Measurements from ENCODE around the gene VENTX. TPM values are rescaled to one million over a fixed set of nuclear protein-coding genes. Genes with fewer than 3 reads are reported as not detected.

Gene VENTX
- total and polyA plus RNA-seq, 2 donors (not counting 3 experiments of a cell fraction or from before 2014, with no cell fraction given), result not detected

- no peak overlapping the region for H2AFZ ChIP-seq (ENCODE audit: low read depth, low read length)
- H3K79me2 ChIP-seq (ENCODE audit: control insufficient read depth, insufficient read depth, low read length), result no peaks in the 10 kb centered on the region
- peaks cover 40 to 59% of the 10 kb centered on the region in 2 experiments for H3K27me3 ChIP-seq (ENCODE audit: control insufficient read depth in 2 of 2, insufficient read depth in 2 of 2, low read length in 2 of 2)
- H3K9me1 ChIP-seq (replicated peaks; ENCODE audit: control insufficient read depth, extremely low read depth, insufficient read depth, low read length), result no peaks in the 10 kb centered on the region
- no peak overlapping the region for H3K9ac ChIP-seq (replicated peaks; ENCODE audit: extremely low read depth, insufficient read depth, low read length)
- CTCF ChIA-PET, result no interaction called here
- FAIRE-seq, result no peak
- no peaks in the 10 kb centered on the region for H3K4me1 ChIP-seq (ENCODE audit: control insufficient read depth, extremely low read depth, insufficient read depth, low read length)
- no peak overlapping the region for H3K4me3 ChIP-seq (replicated peaks in 1 of 3; ENCODE audit: insufficient read depth in 1 of 3, low read depth in 1 of 3, low read length in 3 of 3)
- intact Hi-C loops (cut with micrococcal nuclease), result no loop called here
- no peaks in the 10 kb centered on the region for H4K20me1 ChIP-seq (replicated peaks; ENCODE audit: control insufficient read depth, extremely low read depth, insufficient read depth, low read length)
- TF ChIP-seq EZH2 (IDR thresholded peaks at IDR 0.05; ENCODE audit: borderline replicate concordance, low read depth, low read length, severe bottlenecking) (no peak), CTCF (IDR thresholded peaks at IDR 0.05; ENCODE audit: extremely low read depth in 1 of 2, insufficient read depth in 1 of 2, low read depth in 1 of 2, low read length in 2 of 2) (no peak), JUN (IDR thresholded peaks at IDR 0.05; ENCODE audit: borderline replicate concordance, insufficient read depth, insufficient read length, low read depth) (no peak), MYC (IDR thresholded peaks at IDR 0.05; ENCODE audit: low read depth, low read length) (no peak), FOS (IDR thresholded peaks at IDR 0.05; ENCODE audit: borderline replicate concordance, insufficient read depth, low read length) (no peak), POLR2A (IDR thresholded peaks at IDR 0.05; ENCODE audit: low read depth, low read length) (no peak), POLR2AphosphoS5 (IDR thresholded peaks at IDR 0.05; ENCODE audit: insufficient read depth, low read depth, low read length) (no peak), GATA2 (IDR thresholded peaks at IDR 0.05; ENCODE audit: insufficient read depth, insufficient read length, low read depth, low read length) (no peak), MAX (IDR thresholded peaks at IDR 0.05; ENCODE audit: insufficient read depth, insufficient read length) (no peak)
- POLR2A ChIA-PET, result no interaction called here
- H3K27ac ChIP-seq (ENCODE audit: insufficient read depth, low read depth, low read length), result no peak overlapping the region
- no peaks in the 10 kb centered on the region for H3K9me3 ChIP-seq (replicated peaks; ENCODE audit: control insufficient read depth, insufficient read depth, low read length)
- BruUV-seq (replicated peaks), result no TSS peak
- no peak overlapping the region for H3K4me2 ChIP-seq (ENCODE audit: insufficient read depth, low read length)
- no peaks in the 10 kb centered on the region for H3K36me3 ChIP-seq (ENCODE audit: control insufficient read depth in 2 of 2, extremely low read depth in 1 of 2, insufficient read depth in 2 of 2, low read length in 2 of 2)
- dilution Hi-C loops (cut with MboI; ENCODE audit: extremely low pct_ligation_motif_present, low sequenced_read_pairs), result no loop called here
- no peak for DNase-seq (ENCODE audit: low read depth, low spot score)
Observed at GRCh38 chr10:133235265-133235855, 2.3 kb upstream of the VENTX start.

Measured in endothelial cell of umbilical vein (primary cell).